KMS-11 (cell line): ENCODE data around the gene ZNF689.

Experiments used
- H2AFZ ChIP-seq: fragments of 200-600 bp; sonication (generic); 2 replicates; pipeline ENCODE4 v1.6.1; 2016; ENCODE audit warnings: antibody characterized with exemption, mixed run types, low read depth
- H3K27ac ChIP-seq: fragments of 200-600 bp; sonication (generic); 2 replicates; pipeline ENCODE4 v1.6.1; 2016; ENCODE audit warnings: mild to moderate bottlenecking, mixed run types
- H3K27me3 ChIP-seq: fragments of 200-600 bp; sonication (generic); 2 replicates; pipeline ENCODE4 v1.6.1; 2017; ENCODE audit warnings: mild to moderate bottlenecking, low read depth, mixed run types, moderate library complexity; ENCODE audit not compliant: insufficient read depth
- H3K36me3 ChIP-seq: fragments of 200-600 bp; sonication (generic); 2 replicates; pipeline ENCODE4 v1.6.1; 2017; ENCODE audit warnings: mild to moderate bottlenecking, mixed run types; ENCODE audit not compliant: insufficient read depth
- H3K4me1 ChIP-seq: fragments of 200-600 bp; sonication (generic); 2 replicates; pipeline ENCODE4 v1.6.1; 2016; ENCODE audit warnings: mild to moderate bottlenecking, low read depth, mixed run types; ENCODE audit not compliant: poor library complexity, severe bottlenecking
- H3K4me2 ChIP-seq: fragments of 200-600 bp; sonication (generic); 2 replicates; pipeline ENCODE4 v1.7.0; 2016; ENCODE audit warnings: mild to moderate bottlenecking, mixed run types
- H3K4me3 ChIP-seq: fragments of 200-600 bp; sonication (generic); IDR thresholded peaks from 2 replicates; pipeline ENCODE4 v1.6.1; 2017; ENCODE audit warnings: low read depth, low read length, mixed read lengths; ENCODE audit not compliant: insufficient read depth
- H3K79me2 ChIP-seq: fragments of 200-600 bp; sonication (generic); 2 replicates; pipeline ENCODE4 v1.6.1; 2016; ENCODE audit warnings: low read depth, mixed run types; ENCODE audit not compliant: insufficient read depth
- H3K9ac ChIP-seq: fragments of 200-600 bp; sonication (generic); 2 replicates; pipeline ENCODE4 v1.6.1; 2016; ENCODE audit warnings: mild to moderate bottlenecking, mixed run types
- H4K20me1 ChIP-seq: fragments of 200-600 bp; sonication (generic); 2 replicates; pipeline ENCODE4 v1.6.1; 2016; ENCODE audit warnings: mild to moderate bottlenecking, mixed run types; ENCODE audit not compliant: insufficient read depth
- TF ChIP-seq, protein P1 (sequence below): fragments of 200-600 bp; sonication (generic); conservative IDR thresholded peaks from 2 replicates; pipeline ENCODE4 v1.6.1; 2017; ENCODE audit warnings: low read depth, mild to moderate bottlenecking, antibody characterized with exemption, low read length, moderate library complexity, mixed read lengths

Gene ZNF689

DNA sequence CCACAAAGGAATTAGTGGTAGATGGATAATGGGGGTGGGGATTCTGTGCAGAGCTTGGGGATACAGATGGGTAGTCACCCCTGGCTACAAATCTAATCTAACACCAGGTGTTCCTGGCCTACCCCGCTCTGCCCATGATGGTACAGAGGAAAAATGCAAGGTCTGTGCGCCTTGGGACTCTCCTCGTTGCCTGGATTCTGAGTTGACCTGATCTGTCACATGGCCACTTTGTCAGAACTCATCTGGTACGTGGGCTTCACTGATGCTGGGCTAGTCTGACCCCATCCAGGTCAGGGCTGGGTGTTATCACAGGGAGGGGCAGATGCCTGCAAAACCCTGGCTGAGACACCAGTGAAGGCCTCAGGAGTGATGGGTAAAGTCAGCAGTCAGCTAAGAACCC is 57.2 kb downstream of the ZNF689 start:
- H3K79me2 ChIP-seq, result peaks cover 18% of the 10 kb centered on the region
- H2AFZ ChIP-seq, result no peak overlapping the region
- H3K27me3 ChIP-seq, result no peaks in the 10 kb centered on the region
- no peak overlapping the region for H3K27ac ChIP-seq
- H3K4me3 ChIP-seq, result no peak overlapping the region
- H3K9ac ChIP-seq, result no peak overlapping the region
- no peaks in the 10 kb centered on the region for H4K20me1 ChIP-seq
- H3K4me2 ChIP-seq, result no peak overlapping the region
- H3K4me1 ChIP-seq, result peaks cover 23% of the 10 kb centered on the region
- no peaks in the 10 kb centered on the region for H3K36me3 ChIP-seq
- TF ChIP-seq, protein P1, sequence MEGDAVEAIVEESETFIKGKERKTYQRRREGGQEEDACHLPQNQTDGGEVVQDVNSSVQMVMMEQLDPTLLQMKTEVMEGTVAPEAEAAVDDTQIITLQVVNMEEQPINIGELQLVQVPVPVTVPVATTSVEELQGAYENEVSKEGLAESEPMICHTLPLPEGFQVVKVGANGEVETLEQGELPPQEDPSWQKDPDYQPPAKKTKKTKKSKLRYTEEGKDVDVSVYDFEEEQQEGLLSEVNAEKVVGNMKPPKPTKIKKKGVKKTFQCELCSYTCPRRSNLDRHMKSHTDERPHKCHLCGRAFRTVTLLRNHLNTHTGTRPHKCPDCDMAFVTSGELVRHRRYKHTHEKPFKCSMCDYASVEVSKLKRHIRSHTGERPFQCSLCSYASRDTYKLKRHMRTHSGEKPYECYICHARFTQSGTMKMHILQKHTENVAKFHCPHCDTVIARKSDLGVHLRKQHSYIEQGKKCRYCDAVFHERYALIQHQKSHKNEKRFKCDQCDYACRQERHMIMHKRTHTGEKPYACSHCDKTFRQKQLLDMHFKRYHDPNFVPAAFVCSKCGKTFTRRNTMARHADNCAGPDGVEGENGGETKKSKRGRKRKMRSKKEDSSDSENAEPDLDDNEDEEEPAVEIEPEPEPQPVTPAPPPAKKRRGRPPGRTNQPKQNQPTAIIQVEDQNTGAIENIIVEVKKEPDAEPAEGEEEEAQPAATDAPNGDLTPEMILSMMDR, result no peak
